RPMI7951 (cell line): ENCODE data around the gene LRR1. TPM values are rescaled to one million over a fixed set of nuclear protein-coding genes. Genes with fewer than 3 reads are reported as not detected.
"Not testable (repeated sequence)": the region's sequence is repeated elsewhere in the genome, so short reads cannot be mapped to it uniquely, and the experiment has no call there.

Source experiments
- DNase-seq: peaks from one replicate; pipeline ENCODE4 v3.0.0-alpha.2; 2012; ENCODE audit warnings: low read depth
- total RNA-seq: library from RNA; depleted of rRNA; stranded (reverse); fragments of >200 nt; shearing (Covaris generic); gene quantifications from 2 replicates; pipeline ENCODE4 v1.2.3, GENCODE V29; 2014; rRNA removed

Gene LRR1
- total RNA-seq, 1 experiment from 2014 or later = 47.7 TPM

GRCh38 chr14:49623941-49624839 is 25.4 kb downstream of the LRR1 start:
- no peak for DNase-seq

- peak; percentile 89 for DNase-seq
Observed at GRCh38 chr14:49633640-49634546, 35.2 kb downstream of the LRR1 start.

GRCh38 chr14:49634547-49635334 is 36.0 kb downstream of the LRR1 start, which contains the start of gene DNAAF2:
DNAAF2 (minus strand) TSS chr14:49635244; CDS start chr14:49635149, 95 bp downstream.
- DNase-seq = peak; percentile 76

GRCh38 chr14:49636866-49637265 is 38.1 kb downstream of the LRR1 start:
- no peak for DNase-seq

GRCh38 chr14:49637534-49638078 is 38.9 kb downstream of the LRR1 start:
- no peak for DNase-seq

GRCh38 chr14:49640540-49641417 is 42.0 kb downstream of the LRR1 start:
- no peak for DNase-seq

GRCh38 chr14:49641697-49642129 is 43.0 kb downstream of the LRR1 start:
- peak; percentile 44 for DNase-seq

GRCh38 chr14:49642163-49642562 is 43.4 kb downstream of the LRR1 start:
- DNase-seq = no peak

GRCh38 chr14:49653508-49653907 is 54.8 kb downstream of the LRR1 start:
- DNase-seq = no peak

- no peak for DNase-seq
Observed at GRCh38 chr14:49654511-49654910, 55.8 kb downstream of the LRR1 start.

GRCh38 chr14:49657500-49657899 is 58.8 kb downstream of the LRR1 start:
- not testable (repeated sequence) for DNase-seq

- DNase-seq = no peak
Observed at GRCh38 chr14:49659526-49660455, 61.1 kb downstream of the LRR1 start.

Other genes with a start within 250 kb of the LRR1 start
- 6,949 and 8,220 TPM in 2 replicates for gene RPS29, start 12.6 kb upstream of the LRR1 start, total RNA-seq
- 287 and 313 TPM in 2 replicates for gene RPL36AL, start 21.7 kb downstream of the LRR1 start, total RNA-seq
- gene MGAT2, start 21.9 kb downstream of the LRR1 start, total RNA-seq = 62.2 and 73.3 TPM in 2 replicates
- 11.7 and 12.1 TPM in 2 replicates for gene DNAAF2, start 36.3 kb downstream of the LRR1 start, total RNA-seq
- 55.1 and 56.2 TPM in 2 replicates for gene POLE2, start 89.3 kb downstream of the LRR1 start, total RNA-seq
- 1.5 and 1.6 TPM in 2 replicates for gene KLHDC1, start 94.2 kb downstream of the LRR1 start, total RNA-seq
- 56.1 and 58.5 TPM in 2 replicates for gene KLHDC2, start 169.2 kb downstream of the LRR1 start, total RNA-seq